ENCODE results near the gene MDK. TPM values are rescaled to one million over a fixed set of nuclear protein-coding genes. Genes with fewer than 3 reads are reported as not detected.

MDK gene, protein sequence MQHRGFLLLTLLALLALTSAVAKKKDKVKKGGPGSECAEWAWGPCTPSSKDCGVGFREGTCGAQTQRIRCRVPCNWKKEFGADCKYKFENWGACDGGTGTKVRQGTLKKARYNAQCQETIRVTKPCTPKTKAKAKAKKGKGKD
- total RNA-seq: 2.5 and 5.1 TPM in 2 replicates

DNA sequence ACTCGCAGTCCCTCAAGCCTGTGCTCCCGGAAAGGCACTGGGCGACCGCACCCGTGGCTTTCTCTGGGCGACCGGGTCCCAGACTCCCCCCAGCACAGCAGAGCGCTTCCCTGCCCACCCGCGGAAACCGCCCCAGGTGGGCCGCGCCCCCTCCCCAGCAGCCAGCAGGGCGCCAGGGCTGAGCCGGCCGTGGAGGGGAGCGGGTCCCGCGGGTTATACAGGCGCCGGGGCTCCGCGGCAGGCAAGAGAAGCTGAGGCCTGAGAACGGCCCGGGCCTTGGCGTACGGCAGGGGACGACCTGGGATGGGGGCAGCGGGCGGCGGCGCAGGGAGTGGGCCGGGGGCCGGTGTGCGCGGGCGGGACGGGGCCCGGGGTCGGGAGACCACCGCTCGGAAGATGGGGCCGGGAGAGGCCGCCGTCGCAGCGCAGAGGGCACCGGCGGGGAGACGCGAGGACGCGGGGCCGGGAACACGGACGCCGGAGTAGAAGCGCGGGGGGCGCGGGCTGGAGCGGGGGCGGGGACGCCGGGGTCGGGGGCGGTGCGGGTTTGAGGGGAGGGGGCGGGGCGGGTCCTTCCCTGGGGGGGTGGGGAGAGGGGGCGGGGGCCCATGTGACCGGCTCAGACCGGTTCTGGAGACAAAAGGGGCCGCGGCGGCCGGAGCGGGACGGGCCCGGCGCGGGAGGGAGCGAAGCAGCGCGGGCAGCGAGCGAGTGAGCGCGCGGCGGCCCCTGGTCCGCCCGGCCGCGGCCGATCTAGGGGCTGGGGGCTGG, at the start of gene MDK:
MDK (plus strand) TSS at position 622 of the 771 bp plus-strand sequence. CDS start 389 bp downstream, outside the sequence.

DNA sequence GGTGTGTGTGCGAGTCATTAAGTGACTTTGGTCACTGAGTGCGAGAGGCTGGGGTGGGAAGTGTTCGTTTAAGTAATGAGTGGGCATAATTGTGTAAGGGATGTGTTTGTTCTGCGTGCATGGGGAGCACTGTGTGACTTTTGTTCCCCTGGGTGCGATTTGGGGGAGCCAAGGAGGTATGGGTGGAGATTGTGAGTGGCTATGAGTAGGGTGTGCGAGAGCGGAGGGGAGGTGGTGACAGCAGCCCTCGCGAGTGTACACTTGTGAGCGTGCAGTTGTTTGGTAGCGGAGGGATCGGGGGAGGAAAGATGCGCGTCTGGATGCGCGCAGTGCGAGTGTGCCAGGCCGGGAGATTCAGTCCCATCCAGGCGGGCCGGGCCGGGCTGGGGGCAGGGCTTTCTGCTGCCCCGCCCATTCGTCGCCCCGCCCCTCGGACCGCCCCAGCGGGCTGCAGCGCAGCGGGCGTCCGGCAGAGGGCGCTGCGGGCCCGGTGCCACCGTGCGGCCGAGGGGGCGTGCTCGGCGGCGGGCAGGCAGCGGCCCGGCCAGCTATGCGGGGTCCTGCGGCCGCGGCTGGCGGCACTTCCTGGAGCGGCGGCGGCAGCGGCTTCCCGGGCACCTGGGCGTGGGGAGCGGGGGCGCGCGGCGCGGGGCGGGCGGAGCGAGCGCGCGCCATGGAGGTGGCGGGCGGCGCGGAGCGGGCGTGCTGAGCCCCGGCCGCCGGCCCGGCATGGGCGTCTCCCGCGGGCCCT, 34.4 kb upstream of the MDK start, which contains the start of gene DGKZ:
DGKZ (plus strand) TSS at position 578 of the 751 bp plus-strand sequence. CDS start 197 bp downstream, outside the sequence.

DNA sequence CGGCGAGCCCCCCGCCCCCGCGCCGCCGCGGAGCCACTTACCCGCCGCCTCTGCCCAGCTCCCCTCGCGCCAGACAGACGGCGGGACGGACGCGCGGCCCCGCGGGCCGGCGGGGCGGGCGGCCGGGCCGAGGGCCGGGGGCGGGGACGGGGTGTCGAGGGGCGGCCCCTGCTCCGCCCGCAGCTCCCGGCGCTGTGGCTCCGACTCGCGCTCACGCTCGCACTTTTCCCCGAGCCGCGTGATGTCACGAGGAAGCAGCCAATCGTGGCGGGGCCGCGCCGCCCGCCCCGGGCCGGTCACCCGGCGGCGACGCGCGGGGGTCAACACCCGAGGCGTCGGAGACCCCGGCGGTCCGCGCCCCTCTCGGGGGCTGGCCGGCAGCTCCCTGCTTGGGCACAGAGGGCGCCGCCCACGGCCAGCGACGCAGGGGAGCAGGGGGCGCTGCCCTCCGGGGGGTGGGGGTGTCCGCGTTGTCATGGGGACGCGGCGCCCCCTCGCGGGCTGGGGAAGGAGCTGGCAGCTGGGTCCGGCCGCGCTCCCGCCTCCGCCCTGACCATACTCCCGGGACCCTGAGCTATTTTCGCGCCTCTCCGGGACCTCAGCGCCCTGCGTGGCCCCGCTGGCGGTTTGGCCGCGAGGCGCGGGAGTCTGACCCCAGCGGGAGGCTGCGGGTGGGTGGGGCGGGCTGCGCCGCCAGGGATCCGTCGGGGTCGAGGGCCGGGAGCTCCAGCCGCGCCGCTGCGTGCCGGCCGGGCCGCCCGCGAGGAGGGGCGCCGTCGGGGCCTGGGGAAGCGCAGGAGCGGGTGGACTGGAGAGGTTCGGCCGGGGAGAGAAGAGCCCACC, 10.3 kb downstream of the MDK start, which contains the start of gene CHRM4:
CHRM4 (minus strand) TSS at position 199 of the 843 bp plus-strand sequence. CDS start 5,219 bp downstream, outside the sequence.

Small RNA genes lying within 50 kb of the gene (small RNA-seq; reads per million reads assigned to genes)
- gene MIR4688: not detected

Other genes starting within 250 kb of the MDK start
- 14.5 and 15.1 TPM in 2 replicates for gene CREB3L1, start 104.0 kb upstream of the MDK start, total RNA-seq
- gene DGKZ, start 34.2 kb upstream of the MDK start, total RNA-seq: 43.4 and 59.2 TPM in 2 replicates
- under 0.01 TPM in 1 of 2 replicates, not detected in the other for gene CHRM4, start 10.1 kb downstream of the MDK start, total RNA-seq
- 23.5 and 26.0 TPM in 2 replicates for gene AMBRA1, start 212.4 kb downstream of the MDK start, total RNA-seq
- 2.6 and 4.1 TPM in 2 replicates for gene HARBI1, start 235.6 kb downstream of the MDK start, total RNA-seq
- 34.5 and 49.7 TPM in 2 replicates for gene ATG13, start 235.9 kb downstream of the MDK start, total RNA-seq